Neural cell (in vitro differentiated cells): Measurements from ENCODE around the gene GRM4.

Experiments used
- EZH2 ChIP-seq: fragments of 200-600, 300-800 bp; shearing (Covaris generic), sonication (generic); IDR thresholded peaks from 2 replicates; pipeline ENCODE4 v1.6.1; 2014; ENCODE audit warnings: antibody characterized with exemption, low read length, borderline replicate concordance, mild to moderate bottlenecking; ENCODE audit not compliant: insufficient read depth, poor library complexity, severe bottlenecking
- TF ChIP-seq, protein P1 (sequence below): IDR thresholded peaks from 2 replicates; pipeline ENCODE4 v1.6.1; 2012; ENCODE audit warnings: borderline replicate concordance

DNA sequence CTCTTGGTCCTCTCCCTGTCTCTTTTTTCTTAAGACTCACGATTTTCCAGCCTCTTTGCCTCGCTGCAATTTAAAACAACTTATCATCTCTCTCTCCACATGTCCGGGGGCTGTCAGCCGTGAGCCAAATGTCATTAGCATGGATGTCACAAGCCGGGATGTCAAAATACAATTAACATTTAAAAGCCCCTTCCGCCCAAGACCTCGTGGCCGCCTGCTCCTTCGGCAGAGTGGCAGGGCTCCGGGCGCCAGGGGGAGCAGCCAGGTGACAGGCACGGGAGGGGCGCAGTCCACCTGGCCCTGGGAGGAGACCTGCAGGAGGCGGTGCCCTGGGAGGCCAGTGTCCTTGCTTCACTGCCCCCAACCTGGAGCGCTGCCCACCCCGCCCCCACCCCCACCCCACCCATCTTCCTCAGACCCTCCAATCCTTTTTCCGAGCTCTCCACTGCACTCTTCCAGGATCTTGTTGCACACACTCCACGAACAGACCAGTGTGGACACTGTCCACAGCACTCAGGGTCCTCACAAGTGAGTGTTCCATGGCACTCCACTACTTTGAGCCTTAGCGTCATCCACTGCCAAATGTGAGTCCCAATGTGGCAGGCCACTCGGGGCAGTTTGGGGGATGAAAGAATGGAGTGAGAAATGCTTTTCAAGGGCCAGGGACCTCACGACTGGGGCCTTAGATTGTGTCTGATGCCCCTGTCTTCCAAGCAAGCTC is 5.6 kb upstream of the GRM4 start:
- TF ChIP-seq, protein P1, sequence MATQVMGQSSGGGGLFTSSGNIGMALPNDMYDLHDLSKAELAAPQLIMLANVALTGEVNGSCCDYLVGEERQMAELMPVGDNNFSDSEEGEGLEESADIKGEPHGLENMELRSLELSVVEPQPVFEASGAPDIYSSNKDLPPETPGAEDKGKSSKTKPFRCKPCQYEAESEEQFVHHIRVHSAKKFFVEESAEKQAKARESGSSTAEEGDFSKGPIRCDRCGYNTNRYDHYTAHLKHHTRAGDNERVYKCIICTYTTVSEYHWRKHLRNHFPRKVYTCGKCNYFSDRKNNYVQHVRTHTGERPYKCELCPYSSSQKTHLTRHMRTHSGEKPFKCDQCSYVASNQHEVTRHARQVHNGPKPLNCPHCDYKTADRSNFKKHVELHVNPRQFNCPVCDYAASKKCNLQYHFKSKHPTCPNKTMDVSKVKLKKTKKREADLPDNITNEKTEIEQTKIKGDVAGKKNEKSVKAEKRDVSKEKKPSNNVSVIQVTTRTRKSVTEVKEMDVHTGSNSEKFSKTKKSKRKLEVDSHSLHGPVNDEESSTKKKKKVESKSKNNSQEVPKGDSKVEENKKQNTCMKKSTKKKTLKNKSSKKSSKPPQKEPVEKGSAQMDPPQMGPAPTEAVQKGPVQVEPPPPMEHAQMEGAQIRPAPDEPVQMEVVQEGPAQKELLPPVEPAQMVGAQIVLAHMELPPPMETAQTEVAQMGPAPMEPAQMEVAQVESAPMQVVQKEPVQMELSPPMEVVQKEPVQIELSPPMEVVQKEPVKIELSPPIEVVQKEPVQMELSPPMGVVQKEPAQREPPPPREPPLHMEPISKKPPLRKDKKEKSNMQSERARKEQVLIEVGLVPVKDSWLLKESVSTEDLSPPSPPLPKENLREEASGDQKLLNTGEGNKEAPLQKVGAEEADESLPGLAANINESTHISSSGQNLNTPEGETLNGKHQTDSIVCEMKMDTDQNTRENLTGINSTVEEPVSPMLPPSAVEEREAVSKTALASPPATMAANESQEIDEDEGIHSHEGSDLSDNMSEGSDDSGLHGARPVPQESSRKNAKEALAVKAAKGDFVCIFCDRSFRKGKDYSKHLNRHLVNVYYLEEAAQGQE = no peak
- no peak for TF ChIP-seq EZH2
